PC-3 (cell line): Measurements from ENCODE around the gene PLXNB1.

Experiments
- EZH2 ChIP-seq: fragments of 300-600 bp; sonication (generic); IDR thresholded peaks from one replicate; pipeline ENCODE4 v1.6.1; 2017; ENCODE audit warnings: antibody characterized with exemption, mild to moderate bottlenecking, low read length; ENCODE audit not compliant: unreplicated experiment
- TF ChIP-seq, protein P1 (sequence below): fragments of 300-600 bp; sonication (generic); conservative IDR thresholded peaks from 2 replicates; pipeline ENCODE4 v1.5.1; 2017; ENCODE audit warnings: antibody characterized with exemption, low read depth, mild to moderate bottlenecking, low read length

DNA sequence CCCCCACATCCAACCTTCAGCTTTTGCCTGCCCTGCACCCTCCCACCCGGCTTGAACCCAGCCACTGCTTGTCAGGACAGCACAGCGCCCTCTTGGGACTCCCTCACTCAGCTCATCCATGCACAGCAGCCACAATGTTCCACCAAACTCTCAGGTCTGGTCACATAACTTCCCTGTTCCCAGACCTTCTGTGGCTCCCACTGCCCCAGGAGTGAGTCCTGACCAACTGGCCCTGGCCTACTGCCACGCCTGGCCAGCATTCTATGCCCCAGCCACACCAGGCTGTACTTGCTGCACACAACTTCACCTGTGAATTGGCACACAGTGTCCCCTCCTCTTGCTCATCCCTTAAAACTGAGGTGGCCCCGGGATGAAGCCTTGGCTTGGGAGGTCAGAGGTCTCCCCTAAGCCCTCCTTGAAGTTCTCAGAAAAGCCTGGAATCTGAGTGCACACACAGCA, 21.0 kb downstream of the PLXNB1 start:
- TF ChIP-seq, protein P1, sequence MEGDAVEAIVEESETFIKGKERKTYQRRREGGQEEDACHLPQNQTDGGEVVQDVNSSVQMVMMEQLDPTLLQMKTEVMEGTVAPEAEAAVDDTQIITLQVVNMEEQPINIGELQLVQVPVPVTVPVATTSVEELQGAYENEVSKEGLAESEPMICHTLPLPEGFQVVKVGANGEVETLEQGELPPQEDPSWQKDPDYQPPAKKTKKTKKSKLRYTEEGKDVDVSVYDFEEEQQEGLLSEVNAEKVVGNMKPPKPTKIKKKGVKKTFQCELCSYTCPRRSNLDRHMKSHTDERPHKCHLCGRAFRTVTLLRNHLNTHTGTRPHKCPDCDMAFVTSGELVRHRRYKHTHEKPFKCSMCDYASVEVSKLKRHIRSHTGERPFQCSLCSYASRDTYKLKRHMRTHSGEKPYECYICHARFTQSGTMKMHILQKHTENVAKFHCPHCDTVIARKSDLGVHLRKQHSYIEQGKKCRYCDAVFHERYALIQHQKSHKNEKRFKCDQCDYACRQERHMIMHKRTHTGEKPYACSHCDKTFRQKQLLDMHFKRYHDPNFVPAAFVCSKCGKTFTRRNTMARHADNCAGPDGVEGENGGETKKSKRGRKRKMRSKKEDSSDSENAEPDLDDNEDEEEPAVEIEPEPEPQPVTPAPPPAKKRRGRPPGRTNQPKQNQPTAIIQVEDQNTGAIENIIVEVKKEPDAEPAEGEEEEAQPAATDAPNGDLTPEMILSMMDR, result peak; percentile 20; the same call in 1 of the 2 replicates
- TF ChIP-seq EZH2, result no peak
